K562 (cell line): Measurements from ENCODE around the gene HSPA1L. TPM values are rescaled to one million over a fixed set of nuclear protein-coding genes. Genes with fewer than 3 reads are reported as not detected.

ENCODE experiments used
- BMI1 ChIP-seq: fragments of 150-350 bp; IDR thresholded peaks from 2 replicates; pipeline ENCODE4 v1.6.1; 2014; ENCODE audit warnings: low read length
- CCNT2 ChIP-seq: IDR thresholded peaks from 2 replicates; pipeline ENCODE4 v1.6.1; 2011; ENCODE audit warnings: borderline replicate concordance, low read depth, mild to moderate bottlenecking, moderate library complexity, mixed read lengths, low read length; ENCODE audit not compliant: insufficient read length; ENCODE audit errors: extremely low read depth
- E2F8 ChIP-seq: fragments of 450-650 bp; IDR thresholded peaks from 2 replicates; pipeline ENCODE4 v1.7.1; 2018; ENCODE audit warnings: mild to moderate bottlenecking, low read depth; ENCODE audit not compliant: partially characterized antibody
- ETV6 ChIP-seq, 3 experiments: fragments of 150-350 bp in 1 of 3; sonication (generic) in 1 of 3; formaldehyde crosslinking in 1 of 3; IDR thresholded peaks; 2 replicates each; pipeline versions ENCODE4 v1.6.1 to v1.8.0; 2014 to 2022; ENCODE audit warnings: borderline replicate concordance in 2 of 3, low read depth in 2 of 3, antibody characterized with exemption in 1 of 3, low read length in 1 of 3, mild to moderate bottlenecking in 1 of 3, missing genetic modification reagents in 1 of 3
- KDM5B ChIP-seq: fragments of 200-600 bp; sonication (generic); IDR thresholded peaks from 2 replicates; pipeline ENCODE4 v1.6.1; 2012; ENCODE audit warnings: low read depth, mild to moderate bottlenecking, moderate library complexity, low read length, control low read depth, inconsistent platforms; ENCODE audit not compliant: insufficient replicate concordance
- SNIP1 ChIP-seq: fragments of 450-650 bp; IDR thresholded peaks from 2 replicates; pipeline ENCODE4 v1.7.1; 2017; ENCODE audit warnings: low read depth, mild to moderate bottlenecking
- SOX6 ChIP-seq: fragments of 450-650 bp; IDR thresholded peaks from 2 replicates; pipeline ENCODE4 v1.6.1; 2014; ENCODE audit warnings: mild to moderate bottlenecking
- TARDBP ChIP-seq: fragments of 450-650 bp; IDR thresholded peaks from 2 replicates; pipeline ENCODE4 v1.6.1; 2016
- ZFP30 ChIP-seq: fragments of 250-450 bp; sonication (Bioruptor Pico); IDR thresholded peaks from 2 replicates; pipeline ENCODE4 v1.8.0; 2022; ENCODE audit warnings: moderate library complexity, mild to moderate bottlenecking, inconsistent platforms, borderline replicate concordance
- ZNF707 ChIP-seq: fragments of 250-450 bp; sonication (Bioruptor Pico); conservative IDR thresholded peaks from 2 replicates; pipeline ENCODE4 v1.8.0; 2022; ENCODE audit warnings: inconsistent platforms, mild to moderate bottlenecking, moderate library complexity
- polyA plus RNA-seq, 8 experiments: library from polyadenylated mRNA; depleted of rRNA in 4 of 8; stranded (reverse) in 5 of 8; unstranded in 3 of 8; fragments of >200 nt; fragmentation: Nextera tagmentation in 2 of 8; fragmentation: Illumina TruSeq in 1 of 8; extraction: Ambion mirVana in 2 of 8; extraction: Trizol in 1 of 8; gene quantifications; 2 replicates each; pipeline versions ENCODE4 v1.2.1 to v1.2.3, GENCODE V29; 2011 to 2014; ENCODE audit warnings: inconsistent platforms in 1 of 8, missing spikeins in 1 of 8
- total RNA-seq, 7 experiments: library from RNA; depleted of rRNA in 6 of 7; stranded (reverse); fragments of >200 nt in 6 of 7; fragmentation: Illumina TruSeq in 2 of 7; extraction: Trizol in 2 of 7; gene quantifications; 2 replicates each; pipeline versions ENCODE4 v1.2.1 to v1.2.3, GENCODE V29; 2011 to 2021; ENCODE audit warnings: low replicate concordance in 1 of 7
- TF ChIP-seq, protein P1 (sequence below), 2 experiments: fragments of 200-800 bp in 1 of 2; sonication (Bioruptor generic) in 1 of 2; sonication (generic) in 1 of 2; formaldehyde crosslinking in 1 of 2; IDR thresholded peaks in 1 of 2; conservative IDR thresholded peaks in 1 of 2; 2 replicates each; pipeline versions ENCODE4 v1.5.0 to v1.6.1; 2016 to 2020; ENCODE audit warnings: missing compliant biosample characterization in 1 of 2, missing genetic modification characterization in 1 of 2, missing genetic modification reagents in 1 of 2
- TF ChIP-seq, protein P2 (sequence below): fragments of 450-650 bp; IDR thresholded peaks from 2 replicates; pipeline ENCODE4 v1.6.1; 2018; ENCODE audit not compliant: partially characterized antibody
- TF ChIP-seq, protein P3 (sequence below), 2 experiments: IDR thresholded peaks in 1 of 2; conservative IDR thresholded peaks in 1 of 2; 2 replicates each; pipeline ENCODE4 v1.6.1; 2016; ENCODE audit warnings: low read depth in 2 of 2, mild to moderate bottlenecking in 1 of 2, missing compliant biosample characterization in 1 of 2, missing genetic modification characterization in 1 of 2, moderate library complexity in 1 of 2

The HSPA1L gene
- total and polyA plus RNA-seq, 9 of the 15 experiments (the other 6 are each of a cell fraction or from before 2014, with no cell fraction given), result 0.14 to 2.1 (median 1.3) TPM

DNA sequence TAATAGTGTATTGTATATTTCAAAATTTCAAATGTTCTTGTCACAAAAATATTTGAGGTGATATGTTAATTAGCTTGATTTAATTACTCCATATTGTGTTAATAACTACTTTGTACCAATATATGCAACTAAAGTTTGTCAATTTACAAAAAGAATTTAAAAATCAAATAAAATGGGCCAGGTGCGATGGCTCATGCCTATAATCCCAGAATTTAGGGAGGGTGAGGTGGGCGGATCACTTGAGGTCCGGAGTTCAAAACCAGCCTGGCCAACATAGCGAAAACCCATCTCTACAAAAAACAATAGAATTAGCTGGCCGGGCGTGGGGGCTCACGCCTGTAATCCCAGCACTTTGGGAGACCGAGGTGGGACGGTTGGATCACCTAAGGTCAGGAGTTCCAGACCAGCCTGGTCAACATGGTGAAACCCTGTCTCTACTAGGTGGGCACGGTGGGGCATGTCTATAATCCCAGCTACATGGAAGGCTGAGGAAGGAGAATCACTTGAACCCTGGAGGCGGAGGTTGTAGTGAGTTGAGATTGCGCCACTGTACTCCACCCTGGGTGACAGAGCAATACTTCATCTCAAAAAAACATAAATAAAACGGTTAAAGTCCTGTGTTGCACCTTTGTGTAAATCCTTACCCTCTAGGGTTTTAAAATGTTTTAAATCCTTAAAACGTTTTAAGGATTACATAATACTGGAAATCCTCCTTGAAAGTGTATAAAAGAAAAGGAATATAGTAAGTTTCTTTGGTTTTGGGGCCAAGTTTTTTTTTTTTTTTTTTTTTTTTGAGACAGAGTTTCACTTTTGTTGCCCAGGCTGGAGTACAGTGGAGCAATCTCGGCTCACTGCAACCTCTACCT is 16.5 kb upstream of the HSPA1L start (continued):
- TF ChIP-seq, protein P1, sequence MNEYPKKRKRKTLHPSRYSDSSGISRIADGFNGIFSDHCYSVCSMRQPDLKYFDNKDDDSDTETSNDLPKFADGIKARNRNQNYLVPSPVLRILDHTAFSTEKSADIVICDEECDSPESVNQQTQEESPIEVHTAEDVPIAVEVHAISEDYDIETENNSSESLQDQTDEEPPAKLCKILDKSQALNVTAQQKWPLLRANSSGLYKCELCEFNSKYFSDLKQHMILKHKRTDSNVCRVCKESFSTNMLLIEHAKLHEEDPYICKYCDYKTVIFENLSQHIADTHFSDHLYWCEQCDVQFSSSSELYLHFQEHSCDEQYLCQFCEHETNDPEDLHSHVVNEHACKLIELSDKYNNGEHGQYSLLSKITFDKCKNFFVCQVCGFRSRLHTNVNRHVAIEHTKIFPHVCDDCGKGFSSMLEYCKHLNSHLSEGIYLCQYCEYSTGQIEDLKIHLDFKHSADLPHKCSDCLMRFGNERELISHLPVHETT (CRISPR knock-in tag; conservative IDR thresholded peaks at IDR 0.05 in 1 of 2, IDR thresholded peaks at IDR 0.05 in 1 of 2), result peak in 1 of 2 experiments; percentile 38; a peak in 1 of 4 replicates
- TF ChIP-seq CCNT2 (peak; percentile 20), BMI1 (no peak), E2F8 (no peak), TARDBP (0 out of 2 replicates have a peak, but pooled peaks have one; percentile 38), ZFP30 (0 out of 2 replicates have a peak, but pooled peaks have one; percentile 37), SOX6 (peak; percentile 55), SNIP1 (no peak), ZNF707 (CRISPR knock-in tag) (no peak), KDM5B (peak; percentile 11), ETV6 (IDR thresholded peaks at IDR 0.05; ENCODE audit: borderline replicate concordance in 1 of 2, low read depth in 2 of 2, low read length in 1 of 2) (peak in 1 of 2 experiments; percentile 43; a peak in 1 of 4 replicates), ETV6 (CRISPR knock-in tag; IDR thresholded peaks at IDR 0.05; ENCODE audit: borderline replicate concordance) (no peak)
- TF ChIP-seq, protein P2, sequence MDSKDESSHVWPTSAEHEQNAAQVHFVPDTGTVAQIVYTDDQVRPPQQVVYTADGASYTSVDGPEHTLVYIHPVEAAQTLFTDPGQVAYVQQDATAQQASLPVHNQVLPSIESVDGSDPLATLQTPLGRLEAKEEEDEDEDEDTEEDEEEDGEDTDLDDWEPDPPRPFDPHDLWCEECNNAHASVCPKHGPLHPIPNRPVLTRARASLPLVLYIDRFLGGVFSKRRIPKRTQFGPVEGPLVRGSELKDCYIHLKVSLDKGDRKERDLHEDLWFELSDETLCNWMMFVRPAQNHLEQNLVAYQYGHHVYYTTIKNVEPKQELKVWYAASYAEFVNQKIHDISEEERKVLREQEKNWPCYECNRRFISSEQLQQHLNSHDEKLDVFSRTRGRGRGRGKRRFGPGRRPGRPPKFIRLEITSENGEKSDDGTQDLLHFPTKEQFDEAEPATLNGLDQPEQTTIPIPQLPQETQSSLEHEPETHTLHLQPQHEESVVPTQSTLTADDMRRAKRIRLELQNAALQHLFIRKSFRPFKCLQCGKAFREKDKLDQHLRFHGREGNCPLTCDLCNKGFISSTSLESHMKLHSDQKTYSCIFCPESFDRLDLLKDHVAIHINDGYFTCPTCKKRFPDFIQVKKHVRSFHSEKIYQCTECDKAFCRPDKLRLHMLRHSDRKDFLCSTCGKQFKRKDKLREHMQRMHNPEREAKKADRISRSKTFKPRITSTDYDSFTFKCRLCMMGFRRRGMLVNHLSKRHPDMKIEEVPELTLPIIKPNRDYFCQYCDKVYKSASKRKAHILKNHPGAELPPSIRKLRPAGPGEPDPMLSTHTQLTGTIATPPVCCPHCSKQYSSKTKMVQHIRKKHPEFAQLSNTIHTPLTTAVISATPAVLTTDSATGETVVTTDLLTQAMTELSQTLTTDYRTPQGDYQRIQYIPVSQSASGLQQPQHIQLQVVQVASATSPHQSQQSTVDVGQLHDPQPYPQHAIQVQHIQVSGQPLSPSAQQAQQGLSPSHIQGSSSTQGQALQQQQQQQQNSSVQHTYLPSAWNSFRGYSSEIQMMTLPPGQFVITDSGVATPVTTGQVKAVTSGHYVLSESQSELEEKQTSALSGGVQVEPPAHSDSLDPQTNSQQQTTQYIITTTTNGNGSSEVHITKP, result no peak
- TF ChIP-seq, protein P3, sequence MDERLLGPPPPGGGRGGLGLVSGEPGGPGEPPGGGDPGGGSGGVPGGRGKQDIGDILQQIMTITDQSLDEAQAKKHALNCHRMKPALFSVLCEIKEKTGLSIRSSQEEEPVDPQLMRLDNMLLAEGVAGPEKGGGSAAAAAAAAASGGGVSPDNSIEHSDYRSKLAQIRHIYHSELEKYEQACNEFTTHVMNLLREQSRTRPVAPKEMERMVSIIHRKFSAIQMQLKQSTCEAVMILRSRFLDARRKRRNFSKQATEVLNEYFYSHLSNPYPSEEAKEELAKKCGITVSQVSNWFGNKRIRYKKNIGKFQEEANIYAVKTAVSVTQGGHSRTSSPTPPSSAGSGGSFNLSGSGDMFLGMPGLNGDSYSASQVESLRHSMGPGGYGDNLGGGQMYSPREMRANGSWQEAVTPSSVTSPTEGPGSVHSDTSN (CRISPR knock-in tag; IDR thresholded peaks at IDR 0.05; ENCODE audit: low read depth), result no peak
- TF ChIP-seq, protein P3 (tag; conservative IDR thresholded peaks at IDR 0.05; ENCODE audit: low read depth), result peak; percentile 81
